Vagina (tissue), 2 donors: ENCODE data around the gene ELOVL6. TPM values are rescaled to one million over a fixed set of nuclear protein-coding genes. Genes with fewer than 3 reads are reported as not detected.

Experiments
- DNase-seq, 2 donors: peaks; one replicate each; pipeline ENCODE4 v3.0.0-alpha.2; 2017; ENCODE audit errors: extremely low spot score in 2 of 2
- H3K27ac ChIP-seq: fragments of 200-600 bp; sonication (generic); one replicate; pipeline ENCODE4 v1.5.1; 2019
- H3K27me3 ChIP-seq: fragments of 200-600 bp; sonication (generic); one replicate; pipeline ENCODE4 v1.5.1; 2019
- H3K36me3 ChIP-seq, 2 donors: fragments of 200-600 bp; sonication (generic); one replicate each; pipeline ENCODE4 v1.5.1; 2017 to 2019
- H3K4me1 ChIP-seq: fragments of 200-600 bp; sonication (generic); one replicate; pipeline ENCODE4 v1.5.1; 2019
- H3K4me3 ChIP-seq, 2 donors: fragments of 200-600 bp; sonication (generic); 1 replicate in 1 of 2; 2 replicates in 1 of 2; pipeline ENCODE4 v1.5.1; 2016 to 2019
- H3K9me3 ChIP-seq: fragments of 200-600 bp; sonication (generic); one replicate; pipeline ENCODE4 v1.5.1; 2019
- CTCF ChIP-seq, 3 experiments: fragments of 450-650 bp in 2 of 3; fragments of 200-600 bp in 1 of 3; sonication (generic) in 1 of 3; IDR thresholded peaks; one replicate each; pipeline ENCODE4 v1.5.1; 2017 to 2019; ENCODE audit warnings: antibody characterized with exemption in 3 of 3, mild to moderate bottlenecking in 2 of 3, moderate library complexity in 2 of 3
- POLR2A ChIP-seq, 2 donors: fragments of 450-650 bp; IDR thresholded peaks; one replicate each; pipeline ENCODE4 v1.6.1; 2017; ENCODE audit warnings: antibody characterized with exemption in 2 of 2, mild to moderate bottlenecking in 2 of 2, moderate library complexity in 2 of 2
- POLR2AphosphoS5 ChIP-seq, 2 donors: sonication (generic); formaldehyde crosslinking; IDR thresholded peaks; one replicate each; pipeline ENCODE4 v1.9.0; 2017; ENCODE audit warnings: antibody characterized with exemption in 2 of 2, mild to moderate bottlenecking in 2 of 2, low read depth in 1 of 2; ENCODE audit not compliant: insufficient read depth in 1 of 2
- intact Hi-C: fragments of 100-400 bp; cut with DNase I; formaldehyde crosslinking; loops from one replicate; pipeline ENCODE4 v1.15.1; 2023
- total RNA-seq: library from RNA; depleted of rRNA; stranded (reverse); fragments of >200 nt; gene quantifications from one replicate; pipeline ENCODE4 v1.2.3, GENCODE V29; 2016

ELOVL6 gene
- total RNA-seq, 1 donor from 2014 or later = 9.1 TPM

DNA sequence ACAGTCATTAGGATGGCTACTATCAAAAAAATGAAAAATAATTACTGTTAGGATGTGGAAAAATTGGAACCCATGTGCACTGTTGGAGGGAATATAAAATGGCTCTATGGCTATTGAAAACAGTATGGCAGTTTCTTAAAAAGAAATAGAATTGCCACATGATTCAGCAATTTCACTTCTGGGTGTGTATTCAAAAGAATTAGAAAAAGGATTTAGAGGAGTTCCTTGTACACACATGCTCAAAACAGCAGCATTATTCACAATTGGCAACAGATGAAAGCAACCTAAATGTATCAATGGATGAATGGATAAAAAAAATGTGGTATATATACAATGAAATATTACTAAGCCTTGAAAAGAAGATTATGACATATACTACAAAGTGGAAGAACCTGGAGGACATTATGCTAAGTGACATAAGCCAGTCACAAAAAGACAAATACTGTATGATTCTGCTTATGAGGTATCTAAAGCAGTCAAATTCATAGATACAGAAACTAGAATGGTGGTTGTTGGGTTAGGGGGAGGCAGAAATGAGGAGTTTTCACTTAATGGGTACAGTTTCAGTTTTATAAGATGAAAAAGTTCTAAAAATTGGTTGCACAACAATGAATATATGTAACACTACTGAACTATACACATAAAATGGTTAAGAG, 123.2 kb downstream of the ELOVL6 start:
- no peak overlapping the region for H3K4me3 ChIP-seq
- intact Hi-C loops = no loop called here

DNA sequence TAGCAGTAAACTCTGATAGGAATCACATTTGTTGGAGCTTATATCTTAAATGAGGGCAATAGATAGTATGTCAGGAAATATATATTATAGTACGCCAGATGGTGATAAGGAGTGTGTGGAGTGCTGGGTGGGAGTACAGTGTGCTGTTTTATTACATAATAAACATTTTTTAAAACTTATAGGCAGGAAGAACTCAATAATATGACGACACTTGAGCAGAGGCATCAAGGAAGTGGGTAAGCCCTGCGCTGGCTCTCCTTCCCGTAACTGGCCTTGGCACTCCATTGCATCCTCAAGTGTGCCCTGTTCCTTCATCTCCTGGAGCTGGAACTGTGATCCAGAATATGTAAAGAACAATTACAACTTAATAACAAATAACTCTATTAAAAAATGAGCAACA, 123.8 kb downstream of the ELOVL6 start:
- H3K36me3 ChIP-seq = no peaks in the 10 kb centered on the region
- DNase-seq = no peak
- no peaks in the 10 kb centered on the region for H3K9me3 ChIP-seq
- H3K4me1 ChIP-seq = no peaks in the 10 kb centered on the region
- no peak for TF ChIP-seq POLR2AphosphoS5 (IDR thresholded peaks at IDR 0.05; ENCODE audit: insufficient read depth in 1 of 2, low read depth in 1 of 2)
- TF ChIP-seq POLR2A (IDR thresholded peaks at IDR 0.05) = no peak
- H3K27ac ChIP-seq = no peak overlapping the region
- intact Hi-C loops = no loop called here
- H3K27me3 ChIP-seq = no peaks in the 10 kb centered on the region
- H3K4me3 ChIP-seq = no peak overlapping the region

More for the DNA sequence above, 123.2 kb downstream of the ELOVL6 start:
- H3K4me1 ChIP-seq = no peaks in the 10 kb centered on the region
- no peak overlapping the region for H3K27ac ChIP-seq
- no peak for DNase-seq
- H3K36me3 ChIP-seq = no peaks in the 10 kb centered on the region
- H3K27me3 ChIP-seq = no peaks in the 10 kb centered on the region
- TF ChIP-seq POLR2A (IDR thresholded peaks at IDR 0.05) (no peak), CTCF (IDR thresholded peaks at IDR 0.05) (no peak), POLR2AphosphoS5 (IDR thresholded peaks at IDR 0.05; ENCODE audit: insufficient read depth in 1 of 2, low read depth in 1 of 2) (no peak)
- H3K9me3 ChIP-seq = no peaks in the 10 kb centered on the region

DNA sequence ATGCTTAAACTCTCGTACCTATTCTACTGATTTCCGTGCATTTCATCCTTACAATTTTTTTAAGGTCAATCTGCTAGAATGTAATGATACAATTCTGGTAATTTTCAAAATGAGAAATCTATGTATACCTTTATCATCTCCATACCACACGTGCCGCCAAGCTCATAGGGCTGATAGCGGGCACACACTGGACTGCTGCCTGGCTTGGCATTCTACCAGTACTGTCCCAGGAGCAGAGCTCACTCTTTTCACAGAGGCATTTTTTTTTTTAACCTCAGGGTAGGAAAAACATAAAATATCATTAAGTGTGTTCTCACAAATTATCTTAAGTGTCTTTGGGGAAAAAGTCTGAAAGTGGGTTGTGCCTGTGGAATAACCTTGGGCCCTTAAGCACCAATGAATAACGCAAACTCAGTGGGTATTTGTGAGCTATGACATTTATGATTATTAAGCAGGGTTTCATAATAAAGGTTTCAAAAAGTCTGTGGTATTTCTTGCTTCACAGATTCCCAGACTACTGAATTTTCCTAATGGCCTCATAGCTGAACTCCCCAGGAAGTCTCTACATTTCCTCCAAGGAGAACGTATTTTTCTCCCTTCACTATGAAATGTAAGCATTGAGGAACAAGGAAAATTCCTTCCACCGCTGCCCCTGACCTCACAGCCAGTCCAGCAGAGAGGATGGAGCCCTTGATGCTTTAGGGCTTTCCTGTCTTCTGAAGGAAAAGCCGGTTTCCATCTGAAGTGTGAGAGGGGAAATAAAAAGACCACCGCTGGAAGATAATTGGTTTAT, 125.2 kb downstream of the ELOVL6 start:
- H3K27ac ChIP-seq = no peak overlapping the region
- TF ChIP-seq CTCF (IDR thresholded peaks at IDR 0.05) (no peak), POLR2AphosphoS5 (IDR thresholded peaks at IDR 0.05; ENCODE audit: insufficient read depth in 1 of 2, low read depth in 1 of 2) (no peak), POLR2A (IDR thresholded peaks at IDR 0.05) (no peak)

DNA sequence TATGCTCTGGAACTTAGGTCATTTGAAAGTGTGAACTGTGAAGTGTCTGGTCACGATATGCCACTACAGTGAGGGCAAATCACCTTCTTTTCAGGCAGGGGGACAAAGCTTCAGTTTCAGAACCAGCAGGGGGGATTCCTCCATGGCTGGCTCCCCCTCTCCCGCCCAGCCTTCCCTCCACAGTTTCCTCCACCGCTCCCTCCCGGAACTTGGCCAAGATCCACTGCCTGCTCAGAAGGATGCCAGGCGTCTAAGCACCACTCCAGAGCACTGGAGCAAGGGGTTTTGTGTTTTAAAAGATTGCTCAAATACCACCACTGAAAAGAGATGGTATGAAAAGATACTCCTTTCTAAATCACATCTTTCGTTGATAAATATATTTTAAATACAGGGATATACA, 126.9 kb downstream of the ELOVL6 start:
- intact Hi-C loops = no loop called here
- H3K27ac ChIP-seq = no peak overlapping the region
- no peaks in the 10 kb centered on the region for H3K4me1 ChIP-seq
- no peaks in the 10 kb centered on the region for H3K36me3 ChIP-seq
- H3K27me3 ChIP-seq = no peaks in the 10 kb centered on the region
- DNase-seq = no peak
- H3K9me3 ChIP-seq = no peaks in the 10 kb centered on the region
- TF ChIP-seq POLR2A (IDR thresholded peaks at IDR 0.05) (no peak), CTCF (IDR thresholded peaks at IDR 0.05) (no peak), POLR2AphosphoS5 (IDR thresholded peaks at IDR 0.05; ENCODE audit: insufficient read depth in 1 of 2, low read depth in 1 of 2) (no peak)
- H3K4me3 ChIP-seq = no peak overlapping the region

More for the DNA sequence above, 125.2 kb downstream of the ELOVL6 start:
- no peak for DNase-seq
- Histone ChIP-seq H3K36me3 (no peaks in the 10 kb centered on the region), H3K9me3 (no peaks in the 10 kb centered on the region), H3K4me3 (no peak overlapping the region), H3K4me1 (no peaks in the 10 kb centered on the region), H3K27me3 (no peaks in the 10 kb centered on the region)
- intact Hi-C loops = no loop called here

GRCh38 chr4:110068248-110068647, 130.2 kb downstream of the ELOVL6 start:
- no peak for DNase-seq
- no peaks in the 10 kb centered on the region for H3K9me3 ChIP-seq
- TF ChIP-seq POLR2AphosphoS5 (IDR thresholded peaks at IDR 0.05; ENCODE audit: insufficient read depth in 1 of 2, low read depth in 1 of 2) = no peak
- TF ChIP-seq POLR2A (IDR thresholded peaks at IDR 0.05) = no peak
- no peak overlapping the region for H3K4me3 ChIP-seq
- no peaks in the 10 kb centered on the region for H3K27me3 ChIP-seq
- H3K36me3 ChIP-seq = no peaks in the 10 kb centered on the region
- intact Hi-C loops = no loop called here
- H3K27ac ChIP-seq = no peak overlapping the region
- H3K4me1 ChIP-seq = no peaks in the 10 kb centered on the region

DNA sequence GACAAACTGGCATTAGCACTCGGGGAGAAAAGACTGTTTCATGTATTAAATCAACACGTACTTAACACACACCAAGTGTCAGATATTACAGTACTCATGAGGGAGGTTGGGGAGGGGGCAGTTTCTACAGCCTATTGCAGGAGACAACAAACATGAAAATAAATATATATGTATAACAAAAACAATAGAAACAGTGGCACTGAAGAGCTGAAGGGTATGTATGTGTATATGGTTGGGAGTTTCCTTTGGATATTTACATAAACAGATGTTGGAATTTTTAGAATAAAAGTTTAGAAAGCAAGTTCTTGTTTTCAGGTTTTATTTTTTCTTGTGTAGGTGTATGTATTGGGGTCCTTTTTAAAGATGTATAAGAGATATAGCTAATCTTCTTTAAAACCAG, 133.5 kb downstream of the ELOVL6 start:
- no peak for DNase-seq
- Histone ChIP-seq H3K9me3 (no peaks in the 10 kb centered on the region), H3K36me3 (no peaks in the 10 kb centered on the region), H3K4me3 (no peak overlapping the region), H3K27ac (no peak overlapping the region), H3K4me1 (no peaks in the 10 kb centered on the region), H3K27me3 (no peaks in the 10 kb centered on the region)
- intact Hi-C loops = no loop called here
- no peak for TF ChIP-seq POLR2AphosphoS5 (IDR thresholded peaks at IDR 0.05; ENCODE audit: insufficient read depth in 1 of 2, low read depth in 1 of 2)
